WI38 (cell line): ENCODE measurements around the gene PTPN11.

Source experiments
- H3K4me3 ChIP-seq: 2 replicates; pipeline ENCODE4 v1.5.1; 2011; ENCODE audit warnings: low read depth, mild to moderate bottlenecking, control low read depth, low read length
- CTCF ChIP-seq: IDR thresholded peaks from 2 replicates; pipeline ENCODE4 v1.5.1; 2012; ENCODE audit warnings: low read depth, mild to moderate bottlenecking, control low read depth, low read length

PTPN11 gene

GRCh38 chr12:112458751-112459150 is 40.0 kb downstream of the PTPN11 start:
- no peak overlapping the region for H3K4me3 ChIP-seq
- TF ChIP-seq CTCF = no peak

GRCh38 chr12:112463478-112463877 is 44.7 kb downstream of the PTPN11 start:
- TF ChIP-seq CTCF = no peak

GRCh38 chr12:112464605-112465004 is 45.9 kb downstream of the PTPN11 start:
- TF ChIP-seq CTCF = no peak

More at GRCh38 chr12:112463478-112463877, 44.7 kb downstream of the PTPN11 start:
- H3K4me3 ChIP-seq = no peak overlapping the region

GRCh38 chr12:112466011-112466422 is 47.3 kb downstream of the PTPN11 start:
- no peak overlapping the region for H3K4me3 ChIP-seq
- no peak for TF ChIP-seq CTCF

More at GRCh38 chr12:112464605-112465004, 45.9 kb downstream of the PTPN11 start:
- no peak overlapping the region for H3K4me3 ChIP-seq

- no peak overlapping the region for H3K4me3 ChIP-seq
- TF ChIP-seq CTCF = no peak
Observed at GRCh38 chr12:112466835-112467234, 48.1 kb downstream of the PTPN11 start.

- no peak for TF ChIP-seq CTCF
- H3K4me3 ChIP-seq = no peak overlapping the region
Observed at GRCh38 chr12:112468046-112468445, 49.3 kb downstream of the PTPN11 start.

GRCh38 chr12:112473056-112473455 is 54.3 kb downstream of the PTPN11 start:
- TF ChIP-seq CTCF = no peak
- H3K4me3 ChIP-seq = no peak overlapping the region
